LNCaP clone FGC (cell line): ENCODE measurements around the gene IDUA.
A peak's percentile ranks its signal among the peaks of the same experiment; 100 is the strongest.
"Not testable (repeated sequence)": the region's sequence is repeated elsewhere in the genome, so short reads cannot be mapped to it uniquely, and the experiment has no call there.

ENCODE experiments used
- DNase-seq: peaks from one replicate; pipeline ENCODE4 v3.0.0-alpha.2; 2011; ENCODE audit warnings: low read depth
- H3K4me3 ChIP-seq: 2 replicates; pipeline ENCODE4 v1.5.1; 2011; ENCODE audit warnings: mild to moderate bottlenecking, low read depth, low read length, control low read depth
- CTCF ChIP-seq: IDR thresholded peaks from 2 replicates; pipeline ENCODE4 v1.5.1; 2012; ENCODE audit warnings: mild to moderate bottlenecking; ENCODE audit not compliant: control insufficient read depth, insufficient read depth; ENCODE audit errors: extremely low read depth

Gene IDUA

DNA sequence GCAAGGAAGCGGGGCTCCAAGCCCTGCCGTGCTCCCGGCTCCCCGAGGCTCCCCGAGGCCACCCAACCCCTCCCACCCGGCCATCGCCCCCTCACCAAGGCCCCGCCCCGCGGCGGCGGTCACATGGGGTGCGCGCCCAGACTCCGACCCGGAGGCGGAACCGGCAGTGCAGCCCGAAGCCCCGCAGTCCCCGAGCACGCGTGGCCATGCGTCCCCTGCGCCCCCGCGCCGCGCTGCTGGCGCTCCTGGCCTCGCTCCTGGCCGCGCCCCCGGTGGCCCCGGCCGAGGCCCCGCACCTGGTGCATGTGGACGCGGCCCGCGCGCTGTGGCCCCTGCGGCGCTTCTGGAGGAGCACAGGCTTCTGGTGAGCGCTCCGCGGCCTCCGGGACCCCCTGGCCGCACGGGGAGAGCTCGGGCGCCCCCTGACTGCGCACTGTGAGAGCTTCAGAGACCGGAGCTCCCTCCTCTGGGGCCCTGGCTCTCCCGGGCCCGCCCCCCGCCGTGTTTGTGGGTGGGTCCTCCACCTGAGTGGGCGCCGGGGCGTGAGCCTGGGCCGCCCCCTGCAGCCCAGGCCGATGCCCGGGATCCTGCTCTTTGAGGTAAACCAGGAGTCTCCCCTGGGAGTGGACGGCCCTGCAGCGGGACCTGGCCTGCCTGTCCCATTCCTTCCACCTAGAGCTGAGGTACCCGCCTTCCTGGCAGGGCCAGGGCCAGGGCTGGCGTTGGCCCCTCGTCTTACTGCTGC lies at the start of gene IDUA:
Gene IDUA (plus strand): TSS at position 166 of the 745 bp plus-strand sequence. CDS start 41 bp downstream, at position 207.
- no peak for DNase-seq
- TF ChIP-seq CTCF, result peak; percentile 37
- peak within 1 kb of the TSS; percentile 77 for H3K4me3 ChIP-seq

- not testable (repeated sequence) for H3K4me3 ChIP-seq, DNase-seq
Observed at GRCh38 chr4:939508-939907, 47.3 kb upstream of the IDUA start.

GRCh38 chr4:945274-946102 lies 41.4 kb upstream of the IDUA start:
- no peak for DNase-seq
- TF ChIP-seq CTCF, result no peak
- H3K4me3 ChIP-seq, result no peak overlapping the region

DNA sequence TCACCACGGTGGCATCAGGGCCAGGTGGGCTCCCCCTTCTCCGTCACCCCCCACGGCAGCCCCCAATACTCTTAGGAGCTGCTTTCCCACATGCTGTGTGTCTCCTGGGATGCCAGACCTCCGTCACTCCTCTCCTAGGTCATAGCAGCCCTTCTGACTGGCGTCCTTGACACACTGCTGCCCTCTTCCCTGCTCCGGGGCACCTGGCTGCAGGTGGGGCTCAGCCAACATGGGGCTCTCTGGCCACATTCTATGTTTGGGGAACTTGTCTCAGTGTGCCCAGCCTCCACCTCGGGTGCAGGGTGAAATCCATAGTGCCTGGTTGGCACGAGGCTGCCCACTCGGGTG lies 40.8 kb upstream of the IDUA start:
- DNase-seq, result no peak
- H3K4me3 ChIP-seq, result no peak overlapping the region

GRCh38 chr4:946517-947471 lies 40.0 kb upstream of the IDUA start:
- TF ChIP-seq CTCF, result no peak
- no peak overlapping the region for H3K4me3 ChIP-seq
- no peak for DNase-seq

More for the DNA sequence above, 40.8 kb upstream of the IDUA start:
- no peak for TF ChIP-seq CTCF

- TF ChIP-seq CTCF, result no peak
- no peak overlapping the region for H3K4me3 ChIP-seq
- DNase-seq, result no peak
Observed at GRCh38 chr4:947491-947971, 39.3 kb upstream of the IDUA start.
